Caco-2 (cell line): ENCODE data around the gene PLCE1. TPM values are rescaled to one million over a fixed set of nuclear protein-coding genes. Genes with fewer than 3 reads are reported as not detected.

Source experiments
- BruUV-seq: library from RNA; stranded (reverse); fragments of 400-500 nt; replicated peaks from 2 replicates; lab custom pipeline; 2021; lab: Mats Ljungman, UMichigan
- CTCF ChIA-PET: fragments of 300-600 bp; sonication (Branson Sonifier 250); formaldehyde crosslinking; loops from one replicate; lab custom pipeline; 2022; ENCODE audit warnings: antibody characterized with exemption; lab: Charles Lee
- POLR2A ChIA-PET: fragments of 300-600 bp; sonication (Branson Sonifier 250); formaldehyde crosslinking; loops from one replicate; lab custom pipeline; 2022; ENCODE audit warnings: antibody characterized with exemption; lab: Charles Lee
- DNase-seq, 2 experiments: peaks; one replicate each; pipeline versions ENCODE4 v3.0.0 to v3.0.0-alpha.2; 2020 to 2022
- H3K27me3 ChIP-seq: replicated peaks from 2 replicates; pipeline ENCODE4 v1.6.0; 2011; ENCODE audit warnings: low read length; ENCODE audit not compliant: control insufficient read depth, insufficient read depth
- H3K36me3 ChIP-seq: 2 replicates; pipeline ENCODE4 v1.5.1; 2011; ENCODE audit warnings: low read length; ENCODE audit not compliant: control insufficient read depth, insufficient read depth
- H3K4me1 ChIP-seq: fragments of 250-450 bp; sonication (Bioruptor Pico); 2 replicates; pipeline ENCODE4 v1.5.1; 2020; ENCODE audit warnings: mild to moderate bottlenecking
- H3K4me3 ChIP-seq: 2 replicates; pipeline ENCODE4 v1.5.1; 2011; ENCODE audit warnings: low read depth, mild to moderate bottlenecking, control low read depth, low read length
- H3K9me3 ChIP-seq: fragments of 250-450 bp; sonication (Bioruptor Pico); 2 replicates; pipeline ENCODE4 v1.5.1; 2020; ENCODE audit warnings: mild to moderate bottlenecking, moderate library complexity
- H3K27ac Mint-ChIP-seq: one replicate; pipeline ENCODE4 v1.8.0; 2022; ENCODE audit warnings: mixed read lengths; ENCODE audit not compliant: unreplicated experiment
- H3K27me3 Mint-ChIP-seq: one replicate; pipeline ENCODE4 v1.8.0; 2022; ENCODE audit warnings: mixed read lengths; ENCODE audit not compliant: insufficient read depth, unreplicated experiment
- H3K36me3 Mint-ChIP-seq: one replicate; pipeline ENCODE4 v1.8.0; 2022; ENCODE audit warnings: mild to moderate bottlenecking, mixed read lengths; ENCODE audit not compliant: insufficient read depth, unreplicated experiment
- H3K4me1 Mint-ChIP-seq: one replicate; pipeline ENCODE4 v1.8.0; 2022; ENCODE audit warnings: low read depth, mixed read lengths; ENCODE audit not compliant: unreplicated experiment
- H3K4me3 Mint-ChIP-seq: one replicate; pipeline ENCODE4 v1.8.0; 2022; ENCODE audit warnings: mild to moderate bottlenecking, moderate library complexity, mixed read lengths; ENCODE audit not compliant: unreplicated experiment
- H3K9me3 Mint-ChIP-seq: one replicate; pipeline ENCODE4 v1.8.0; 2022; ENCODE audit warnings: mixed read lengths; ENCODE audit not compliant: unreplicated experiment
- CTCF ChIP-seq, 2 experiments: fragments of 200-600 bp in 1 of 2; IDR thresholded peaks; 1 replicate in 1 of 2; 2 replicates in 1 of 2; pipeline versions ENCODE4 v1.5.1 to v1.8.0; 2011 to 2022; ENCODE audit warnings: antibody characterized with exemption in 1 of 2, control low read depth in 1 of 2, inconsistent platforms in 1 of 2, low read depth in 1 of 2, low read length in 1 of 2, mild to moderate bottlenecking in 1 of 2, moderate library complexity in 1 of 2; ENCODE audit not compliant: insufficient read depth in 1 of 2, severe bottlenecking in 1 of 2, unreplicated experiment in 1 of 2
- intact Hi-C: fragments of 100-400 bp; cut with micrococcal nuclease; formaldehyde crosslinking; loops from one replicate; pipeline ENCODE4 v1.10.0; 2022; ENCODE audit not compliant: unreplicated experiment
- total RNA-seq: library from RNA; stranded (reverse); gene quantifications from 2 replicates; pipeline ENCODE4 v1.2.3, GENCODE V29; 2022

Gene PLCE1
- total RNA-seq, 1 experiment from 2014 or later, result 12.8 TPM

- no peaks in the 10 kb centered on the region for H3K9me3 ChIP-seq
- no peaks in the 10 kb centered on the region for H3K4me1 ChIP-seq
- intact Hi-C loops, result no loop called here
- no peaks in the 10 kb centered on the region for H3K9me3 Mint-ChIP-seq
- no peak overlapping the region for H3K4me3 Mint-ChIP-seq
- no peak overlapping the region for H3K27ac Mint-ChIP-seq
- no peaks in the 10 kb centered on the region for H3K27me3 Mint-ChIP-seq
- H3K27me3 ChIP-seq, result no peaks in the 10 kb centered on the region
- no peaks in the 10 kb centered on the region for H3K36me3 Mint-ChIP-seq
- no TSS peak for BruUV-seq
- ChIA-PET POLR2A (no interaction called here), CTCF (no interaction called here)
- no peak for TF ChIP-seq CTCF (IDR thresholded peaks at IDR 0.05; ENCODE audit: insufficient read depth in 1 of 2, low read depth in 1 of 2, low read length in 1 of 2, severe bottlenecking in 1 of 2, unreplicated experiment in 1 of 2)
- no peak for DNase-seq
- no peaks in the 10 kb centered on the region for H3K4me1 Mint-ChIP-seq
- no peaks in the 10 kb centered on the region for H3K36me3 ChIP-seq
- H3K4me3 ChIP-seq, result no peak overlapping the region
Measured at GRCh38 chr10:93973748-93974445, 19.8 kb upstream of the PLCE1 start.

GRCh38 chr10:93977442-93977841 is 16.3 kb upstream of the PLCE1 start:
- no peaks in the 10 kb centered on the region for H3K4me1 Mint-ChIP-seq
- no peaks in the 10 kb centered on the region for H3K27me3 Mint-ChIP-seq
- H3K27ac Mint-ChIP-seq, result no peak overlapping the region
- Histone ChIP-seq H3K4me3 (no peak overlapping the region), H3K9me3 (no peaks in the 10 kb centered on the region), H3K4me1 (no peaks in the 10 kb centered on the region), H3K27me3 (no peaks in the 10 kb centered on the region), H3K36me3 (no peaks in the 10 kb centered on the region)
- DNase-seq, result no peak
- ChIA-PET CTCF (interaction anchor here (1.0 kb wide), 1 partner anchor 61 kb away, joined by 4 read pairs; no protein-coding TSS in a partner anchor), POLR2A (no interaction called here)
- TF ChIP-seq CTCF (IDR thresholded peaks at IDR 0.05; ENCODE audit: insufficient read depth in 1 of 2, low read depth in 1 of 2, low read length in 1 of 2, severe bottlenecking in 1 of 2, unreplicated experiment in 1 of 2), result no peak
- no peaks in the 10 kb centered on the region for H3K9me3 Mint-ChIP-seq
- no peak overlapping the region for H3K4me3 Mint-ChIP-seq
- intact Hi-C loops, result no loop called here
- H3K36me3 Mint-ChIP-seq, result no peaks in the 10 kb centered on the region
- no TSS peak for BruUV-seq

GRCh38 chr10:93980486-93980885 is 13.2 kb upstream of the PLCE1 start:
- no peak for TF ChIP-seq CTCF (IDR thresholded peaks at IDR 0.05; ENCODE audit: insufficient read depth in 1 of 2, low read depth in 1 of 2, low read length in 1 of 2, severe bottlenecking in 1 of 2, unreplicated experiment in 1 of 2)
- H3K9me3 Mint-ChIP-seq, result no peaks in the 10 kb centered on the region
- no peaks in the 10 kb centered on the region for H3K9me3 ChIP-seq
- intact Hi-C loops, result no loop called here
- no peaks in the 10 kb centered on the region for H3K27me3 ChIP-seq
- H3K4me1 Mint-ChIP-seq, result no peaks in the 10 kb centered on the region
- DNase-seq, result no peak
- H3K4me3 ChIP-seq, result no peak overlapping the region
- H3K36me3 Mint-ChIP-seq, result no peaks in the 10 kb centered on the region
- H3K4me3 Mint-ChIP-seq, result no peak overlapping the region
- H3K27ac Mint-ChIP-seq, result no peak overlapping the region
- no peaks in the 10 kb centered on the region for H3K4me1 ChIP-seq
- H3K27me3 Mint-ChIP-seq, result no peaks in the 10 kb centered on the region
- POLR2A ChIA-PET, result no interaction called here
- no TSS peak for BruUV-seq
- CTCF ChIA-PET, result interaction anchor here (0.5 kb wide), 1 partner anchor 9 kb away, joined by 3 read pairs; no protein-coding TSS in a partner anchor
- H3K36me3 ChIP-seq, result no peaks in the 10 kb centered on the region
